OCI-LY7 (cell line): ENCODE measurements around the gene KRT83. TPM values are rescaled to one million over a fixed set of nuclear protein-coding genes. Genes with fewer than 3 reads are reported as not detected.

Experiments used
- BruUV-seq: library from RNA; stranded (reverse); fragments of 400-500 nt; replicated peaks from 2 replicates; lab custom pipeline; 2021; lab: Mats Ljungman, UMichigan
- CTCF ChIA-PET: fragments of 300-600 bp; sonication (Branson Sonifier 250); formaldehyde crosslinking; loops from one replicate; lab custom pipeline; 2022; ENCODE audit warnings: antibody characterized with exemption; ENCODE audit not compliant: unreplicated experiment; lab: Charles Lee
- POLR2A ChIA-PET: fragments of 300-600 bp; sonication (Branson Sonifier 250); formaldehyde crosslinking; loops from one replicate; lab custom pipeline; 2022; ENCODE audit warnings: antibody characterized with exemption; lab: Charles Lee
- DNase-seq: peaks from one replicate; pipeline ENCODE4 v3.0.0-alpha.2; 2015; ENCODE audit warnings: low spot score
- H2AFZ ChIP-seq: fragments of 200-600 bp; sonication (generic), shearing (Covaris generic); 2 replicates; pipeline ENCODE4 v1.6.1; 2014; ENCODE audit warnings: mild to moderate bottlenecking, antibody characterized with exemption, low read length, moderate library complexity
- H3K27ac ChIP-seq: fragments of 200-600 bp; sonication (generic); 2 replicates; pipeline ENCODE4 v1.5.1; 2014; ENCODE audit warnings: mixed run types, low read depth, mild to moderate bottlenecking, moderate library complexity, low read length, inconsistent platforms; ENCODE audit not compliant: poor library complexity, severe bottlenecking
- H3K36me3 ChIP-seq: fragments of 200-600 bp; sonication (generic); 2 replicates; pipeline ENCODE4 v1.6.1; 2014; ENCODE audit warnings: mild to moderate bottlenecking, antibody characterized with exemption, low read length, moderate library complexity, mixed read lengths; ENCODE audit not compliant: insufficient read depth
- H3K4me1 ChIP-seq: fragments of 200-600 bp; sonication (generic); 2 replicates; pipeline ENCODE4 v1.5.1; 2014; ENCODE audit warnings: mild to moderate bottlenecking, low read length; ENCODE audit not compliant: insufficient read depth, poor library complexity, severe bottlenecking
- H3K4me2 ChIP-seq: fragments of 200-600 bp; sonication (generic); 2 replicates; pipeline ENCODE4 v1.6.1; 2014; ENCODE audit warnings: mild to moderate bottlenecking, low read length
- H3K4me3 ChIP-seq: fragments of 200-600 bp; sonication (generic); 2 replicates; pipeline ENCODE4 v1.5.1; 2014; ENCODE audit warnings: mild to moderate bottlenecking, low read depth, low read length; ENCODE audit not compliant: poor library complexity, severe bottlenecking
- H3K79me2 ChIP-seq: fragments of 200-600 bp; sonication (generic); 2 replicates; pipeline ENCODE4 v1.6.1; 2016; ENCODE audit warnings: low read depth, mild to moderate bottlenecking, low read length, moderate library complexity, mixed read lengths; ENCODE audit not compliant: insufficient read depth
- H3K9me2 ChIP-seq: fragments of 200-600 bp; sonication (generic); 2 replicates; pipeline ENCODE4 v1.6.1; 2016; ENCODE audit warnings: mild to moderate bottlenecking, low read length, mixed read lengths; ENCODE audit not compliant: insufficient read depth
- H3K9me3 ChIP-seq: fragments of 200-600 bp; sonication (generic); 2 replicates; pipeline ENCODE4 v1.6.1; 2014; ENCODE audit warnings: mild to moderate bottlenecking, mixed run types, low read length, mixed read lengths
- H4K20me1 ChIP-seq: fragments of 200-600 bp; sonication (generic); 2 replicates; pipeline ENCODE4 v1.6.1; 2014; ENCODE audit warnings: mild to moderate bottlenecking, antibody characterized with exemption, low read length, moderate library complexity, mixed read lengths; ENCODE audit not compliant: insufficient read depth
- EZH2phosphoT487 ChIP-seq: fragments of 200-600 bp; sonication (generic); IDR thresholded peaks from 2 replicates; pipeline ENCODE4 v1.6.1; 2018; ENCODE audit warnings: low read depth, borderline replicate concordance, mild to moderate bottlenecking, mixed run types, antibody characterized with exemption, low read length, moderate library complexity, mixed read lengths
- intact Hi-C: fragments of 100-400 bp; cut with micrococcal nuclease; formaldehyde crosslinking; loops from one replicate; pipeline ENCODE4 v1.10.0; 2022; ENCODE audit not compliant: unreplicated experiment
- total RNA-seq, 2 experiments: library from RNA; depleted of rRNA in 1 of 2; stranded (reverse); fragments of >200 nt in 1 of 2; shearing (Covaris generic) in 1 of 2; gene quantifications; 2 replicates each; pipeline ENCODE4 v1.2.3, GENCODE V29; 2014 to 2022
- TF ChIP-seq, protein P1 (sequence below): fragments of 200-600 bp; sonication (generic); conservative IDR thresholded peaks from 2 replicates; pipeline ENCODE4 v1.5.1; 2014; ENCODE audit warnings: mild to moderate bottlenecking, antibody characterized with exemption, low read length, moderate library complexity, mixed read lengths

KRT83 gene
- total RNA-seq, 2 experiments from 2014 or later, result not detected

DNA sequence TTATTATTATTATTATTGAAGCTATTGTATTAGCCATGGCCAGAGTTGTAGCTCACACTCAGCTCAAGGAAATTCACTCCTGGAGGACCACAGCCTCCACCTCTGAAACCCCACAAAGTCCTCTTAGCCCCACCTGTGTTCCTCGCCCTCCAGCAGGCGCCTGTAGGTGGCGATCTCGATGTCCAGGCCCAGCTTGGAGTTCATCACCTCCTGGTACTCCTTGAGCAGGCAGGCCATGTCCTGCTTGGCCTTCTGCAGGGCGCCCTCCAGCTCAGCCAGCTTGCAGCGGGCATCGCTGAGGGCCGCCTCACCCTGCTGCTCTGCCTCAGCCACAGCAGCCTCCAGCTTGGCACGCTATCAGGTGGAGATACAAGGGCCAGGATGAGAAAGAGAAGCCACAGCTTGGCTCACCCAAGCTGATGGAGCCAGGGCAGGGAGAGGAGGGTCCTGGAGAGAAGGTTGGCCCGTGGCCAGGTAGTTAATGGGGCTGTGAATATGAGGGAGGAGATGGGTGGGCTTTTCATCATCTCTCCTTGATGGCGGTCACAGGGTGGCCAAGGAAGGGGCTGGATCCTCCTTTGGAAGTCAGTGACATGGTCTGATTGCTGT, 41.0 kb upstream of the KRT83 start:
- Histone ChIP-seq H2AFZ (no peak overlapping the region), H3K36me3 (no peaks in the 10 kb centered on the region), H3K4me1 (peaks cover 35% of the 10 kb centered on the region), H4K20me1 (no peaks in the 10 kb centered on the region), H3K9me3 (no peaks in the 10 kb centered on the region), H3K79me2 (no peaks in the 10 kb centered on the region), H3K4me3 (no peak overlapping the region), H3K4me2 (no peak overlapping the region), H3K9me2 (no peaks in the 10 kb centered on the region), H3K27ac (no peak overlapping the region)
- ChIA-PET CTCF (interaction anchor here (0.6 to 1.4 kb wide), 2 partner anchors 31 to 50 kb away, joined by 3 to 4 read pairs; no protein-coding TSS in a partner anchor), POLR2A (no interaction called here)
- TF ChIP-seq EZH2phosphoT487, result no peak
- TF ChIP-seq, protein P1, sequence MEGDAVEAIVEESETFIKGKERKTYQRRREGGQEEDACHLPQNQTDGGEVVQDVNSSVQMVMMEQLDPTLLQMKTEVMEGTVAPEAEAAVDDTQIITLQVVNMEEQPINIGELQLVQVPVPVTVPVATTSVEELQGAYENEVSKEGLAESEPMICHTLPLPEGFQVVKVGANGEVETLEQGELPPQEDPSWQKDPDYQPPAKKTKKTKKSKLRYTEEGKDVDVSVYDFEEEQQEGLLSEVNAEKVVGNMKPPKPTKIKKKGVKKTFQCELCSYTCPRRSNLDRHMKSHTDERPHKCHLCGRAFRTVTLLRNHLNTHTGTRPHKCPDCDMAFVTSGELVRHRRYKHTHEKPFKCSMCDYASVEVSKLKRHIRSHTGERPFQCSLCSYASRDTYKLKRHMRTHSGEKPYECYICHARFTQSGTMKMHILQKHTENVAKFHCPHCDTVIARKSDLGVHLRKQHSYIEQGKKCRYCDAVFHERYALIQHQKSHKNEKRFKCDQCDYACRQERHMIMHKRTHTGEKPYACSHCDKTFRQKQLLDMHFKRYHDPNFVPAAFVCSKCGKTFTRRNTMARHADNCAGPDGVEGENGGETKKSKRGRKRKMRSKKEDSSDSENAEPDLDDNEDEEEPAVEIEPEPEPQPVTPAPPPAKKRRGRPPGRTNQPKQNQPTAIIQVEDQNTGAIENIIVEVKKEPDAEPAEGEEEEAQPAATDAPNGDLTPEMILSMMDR, result peak; percentile 71
- intact Hi-C loops, result no loop called here
- DNase-seq, result peak; percentile 21
- BruUV-seq, result no TSS peak

DNA sequence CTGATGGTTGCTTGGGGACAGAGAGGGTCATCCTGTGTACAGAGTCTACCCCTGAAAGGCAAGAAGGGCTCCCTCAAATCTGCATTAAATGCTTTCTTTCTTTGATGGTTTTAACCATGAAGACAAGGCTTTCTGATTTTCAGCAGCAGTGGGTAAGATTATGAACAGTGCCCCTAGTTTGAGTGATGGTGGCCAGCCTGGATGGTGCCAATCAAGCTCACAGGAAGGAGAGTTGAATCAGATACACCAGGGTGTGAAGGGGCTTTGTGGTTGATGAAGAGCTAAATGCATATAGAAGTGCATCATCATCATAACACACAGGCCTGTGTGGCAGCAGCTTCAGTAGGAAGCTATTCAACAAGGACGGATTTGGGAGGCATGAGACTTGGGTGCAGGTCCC, 40.4 kb upstream of the KRT83 start:
- Histone ChIP-seq H3K4me2 (no peak overlapping the region), H3K79me2 (no peaks in the 10 kb centered on the region), H4K20me1 (no peaks in the 10 kb centered on the region), H3K9me3 (no peaks in the 10 kb centered on the region), H3K36me3 (no peaks in the 10 kb centered on the region), H3K27ac (no peak overlapping the region), H3K4me1 (peaks cover 39% of the 10 kb centered on the region), H3K4me3 (no peak overlapping the region), H3K9me2 (no peaks in the 10 kb centered on the region), H2AFZ (no peak overlapping the region)
- CTCF ChIA-PET, result interaction anchor here (0.5 to 1.4 kb wide), 4 partner anchors 32 to 101 kb away, joined by 3 to 4 read pairs (median 3); no protein-coding TSS in a partner anchor
- intact Hi-C loops, result no loop called here
- POLR2A ChIA-PET, result interaction anchor here (0.5 to 0.6 kb wide), 2 partner anchors 53 to 1656 kb away, joined by 4 to 7 read pairs; no protein-coding TSS in a partner anchor
- TF ChIP-seq EZH2phosphoT487, result no peak
- TF ChIP-seq, protein P1, result no peak
- no TSS peak for BruUV-seq
- no peak for DNase-seq

DNA sequence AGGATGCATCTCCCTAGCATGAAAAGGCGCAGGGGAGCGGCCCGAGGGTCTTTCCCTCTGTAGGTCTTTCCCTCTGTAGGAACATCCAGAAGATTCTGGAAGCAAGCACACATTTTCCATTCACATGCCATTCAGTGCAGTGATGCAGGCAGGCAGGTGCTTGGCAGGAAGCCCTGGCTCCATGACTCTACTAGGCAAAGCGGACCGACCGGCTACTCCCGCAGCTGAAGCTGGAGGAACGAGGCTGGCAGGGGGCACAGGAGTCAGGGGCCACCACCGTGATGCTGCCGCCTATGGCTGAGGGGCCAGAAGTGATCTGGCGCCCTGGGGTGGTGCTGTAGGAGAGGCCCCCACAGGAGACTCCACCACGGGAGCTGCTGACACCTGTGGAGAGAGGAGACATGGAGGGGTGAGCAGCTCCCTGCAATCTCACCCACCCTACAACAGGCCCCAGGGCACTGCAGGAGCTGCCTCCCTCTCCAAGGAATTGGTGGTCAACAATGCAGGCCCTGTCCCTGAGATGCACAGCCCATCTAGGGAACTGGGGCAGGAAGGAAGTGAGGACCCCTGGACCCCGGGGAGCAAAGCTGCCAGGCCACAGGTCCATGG, 39.6 kb upstream of the KRT83 start:
- Histone ChIP-seq H3K4me3 (no peak overlapping the region), H3K36me3 (no peaks in the 10 kb centered on the region), H2AFZ (no peak overlapping the region), H3K4me1 (peaks cover 39% of the 10 kb centered on the region), H3K9me3 (no peaks in the 10 kb centered on the region), H4K20me1 (no peaks in the 10 kb centered on the region), H3K4me2 (no peak overlapping the region), H3K9me2 (no peaks in the 10 kb centered on the region), H3K79me2 (no peaks in the 10 kb centered on the region), H3K27ac (no peak overlapping the region)
- DNase-seq, result no peak
- BruUV-seq, result no TSS peak
- ChIA-PET CTCF (interaction anchor here (0.5 to 1.4 kb wide), 3 partner anchors 33 to 100 kb away, joined by 3 to 4 read pairs (median 3); no protein-coding TSS in a partner anchor), POLR2A (interaction anchor here (0.6 kb wide), 1 partner anchor 54 kb away, joined by 4 read pairs; no protein-coding TSS in a partner anchor)
- intact Hi-C loops, result no loop called here
- TF ChIP-seq, protein P1, result no peak
- no peak for TF ChIP-seq EZH2phosphoT487
